ENCODE measurements around the gene TKTL1.

Gene TKTL1

DNA sequence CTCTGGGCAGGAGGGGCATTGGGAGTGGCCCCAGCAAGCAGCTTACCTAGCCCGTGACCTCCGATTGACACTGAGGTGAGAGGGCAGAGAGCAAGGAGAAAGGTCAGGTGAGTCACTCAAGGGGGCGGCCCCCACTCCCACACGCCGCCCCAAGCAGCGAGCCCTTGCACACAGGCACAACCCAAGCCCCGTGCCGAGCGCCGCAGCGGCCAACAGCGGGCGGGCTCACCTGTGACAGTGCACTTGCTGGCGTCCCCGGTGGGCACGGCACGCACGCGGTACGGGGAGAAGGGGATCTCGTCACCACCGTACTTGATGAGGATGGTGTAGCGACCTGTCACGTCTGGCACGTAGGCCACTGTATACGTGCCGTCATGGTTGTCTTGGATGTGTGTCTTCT lies 61.6 kb downstream of the TKTL1 start:
- TF ChIP-seq GATA1 (IDR thresholded peaks at IDR 0.05; ENCODE audit: low read depth, low read length): no peak
- no peak for TF ChIP-seq POLR2A (IDR thresholded peaks at IDR 0.05; ENCODE audit: low read length)
- DNase-seq: no peak

DNA sequence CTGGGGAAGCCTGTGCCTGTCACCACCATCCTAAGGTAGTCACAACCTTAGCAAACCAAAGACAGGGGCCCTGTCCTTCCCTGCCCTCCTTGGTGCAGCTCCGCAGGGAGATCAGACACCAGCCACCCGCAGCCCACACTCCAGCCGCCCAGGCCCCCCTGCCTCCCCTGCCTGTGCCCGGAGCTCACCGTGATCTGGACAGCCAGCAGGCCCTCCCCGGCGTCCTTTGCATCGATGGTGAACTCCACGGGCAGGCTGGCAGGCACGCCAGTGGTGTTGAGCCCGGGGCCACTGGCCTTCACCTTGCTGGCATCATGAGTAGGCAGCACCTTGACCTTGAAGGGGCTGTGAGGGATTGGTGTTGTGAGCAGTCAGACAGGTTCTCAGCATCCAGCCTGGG lies 62.4 kb downstream of the TKTL1 start:
- no peak for TF ChIP-seq GATA1 (IDR thresholded peaks at IDR 0.05; ENCODE audit: low read depth, low read length)
- TF ChIP-seq POLR2A (IDR thresholded peaks at IDR 0.05; ENCODE audit: low read length): no peak
- no peak for DNase-seq

DNA sequence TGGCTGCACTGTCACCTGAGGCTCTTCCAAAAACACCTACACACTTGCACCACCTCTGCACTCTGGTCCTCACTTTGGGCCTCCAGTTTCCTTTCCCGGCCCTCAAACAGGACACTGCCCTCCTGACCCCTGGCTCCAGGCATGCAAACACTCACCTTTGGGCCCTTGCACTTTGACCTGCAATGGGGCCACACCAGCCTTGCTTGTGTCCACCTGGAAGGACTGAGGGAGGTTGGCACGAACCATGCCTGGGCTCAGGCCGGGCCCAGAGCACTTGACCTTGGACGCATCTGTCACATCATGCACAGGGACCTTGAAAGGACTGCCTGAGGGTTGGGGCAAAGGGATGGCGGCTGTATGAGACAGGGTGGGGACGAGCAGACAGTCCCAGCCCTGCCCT lies 63.2 kb downstream of the TKTL1 start:
- no peak for DNase-seq
- no peak for TF ChIP-seq POLR2A (IDR thresholded peaks at IDR 0.05; ENCODE audit: low read length)
- TF ChIP-seq GATA1 (IDR thresholded peaks at IDR 0.05; ENCODE audit: low read depth, low read length): no peak

DNA sequence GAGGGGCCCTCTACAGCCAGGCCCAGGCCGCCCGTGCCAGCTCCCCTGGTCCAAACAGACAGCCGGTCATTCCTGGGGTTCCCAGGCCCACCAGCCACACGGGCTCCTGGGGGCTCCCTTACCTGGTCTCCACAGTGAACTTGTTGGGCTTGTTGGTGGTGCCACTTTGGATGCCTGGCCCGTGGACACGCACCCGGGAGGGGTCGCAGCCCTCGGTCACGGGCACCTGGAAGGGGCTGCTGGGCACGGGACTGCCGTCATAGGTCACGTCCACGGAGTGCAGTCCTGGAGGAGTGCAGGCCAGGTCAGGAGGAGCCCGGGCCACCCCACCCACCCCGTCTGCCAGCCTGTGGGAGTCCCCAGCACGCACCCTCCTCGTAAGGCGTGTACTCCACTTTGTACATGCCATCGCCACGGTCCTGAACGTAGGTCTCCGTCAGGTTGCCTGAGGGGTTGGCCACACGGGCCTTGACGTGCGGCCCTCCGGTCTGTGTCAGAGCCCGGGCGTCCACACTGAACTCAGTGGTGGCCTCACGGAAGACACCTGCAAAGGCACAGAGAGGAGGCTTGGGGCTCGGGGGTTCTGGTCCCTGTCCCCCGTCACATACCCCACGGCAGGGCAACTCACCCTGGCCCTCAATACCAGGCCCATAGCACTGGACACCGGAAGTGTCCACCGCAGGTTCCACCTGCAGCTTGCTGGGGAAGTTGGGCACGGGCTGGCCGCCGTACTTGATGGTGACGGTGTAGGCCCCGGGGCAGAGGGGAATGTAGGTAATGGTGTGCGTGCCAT lies 64.0 kb downstream of the TKTL1 start:
- no peak for DNase-seq
- TF ChIP-seq GATA1 (IDR thresholded peaks at IDR 0.05; ENCODE audit: low read depth, low read length): no peak
- TF ChIP-seq POLR2A (IDR thresholded peaks at IDR 0.05; ENCODE audit: low read length): no peak

DNA sequence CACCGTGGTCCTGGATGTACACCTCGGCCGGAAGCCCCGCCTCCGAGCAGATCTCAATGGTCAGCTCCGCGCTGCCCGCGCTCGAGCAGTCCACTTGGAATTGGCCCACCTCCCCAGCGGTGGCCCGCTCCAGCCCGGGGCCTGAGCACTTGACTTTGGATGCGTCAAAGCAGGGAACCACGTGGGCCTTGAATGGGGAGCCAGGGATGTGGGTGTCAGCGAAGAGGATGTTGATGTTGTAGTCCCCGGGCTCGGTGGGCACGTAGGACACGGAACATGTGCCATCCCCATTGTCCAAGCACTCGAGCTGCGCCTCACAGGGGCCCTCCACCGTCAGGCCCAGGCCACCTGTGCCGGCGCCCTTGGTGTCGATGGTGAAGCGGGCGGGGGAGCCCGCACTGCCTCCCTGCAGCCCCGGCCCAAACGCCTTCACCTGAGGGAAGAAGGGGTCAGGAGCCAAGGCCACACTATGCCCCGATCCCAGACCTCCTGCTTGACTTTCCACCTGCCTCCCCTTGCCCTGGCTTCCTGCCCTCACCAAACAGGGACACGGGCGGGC lies 64.6 kb downstream of the TKTL1 start:
- DNase-seq: no peak
- no peak for TF ChIP-seq POLR2A (IDR thresholded peaks at IDR 0.05; ENCODE audit: low read length)
- no peak for TF ChIP-seq GATA1 (IDR thresholded peaks at IDR 0.05; ENCODE audit: low read depth, low read length)

DNA sequence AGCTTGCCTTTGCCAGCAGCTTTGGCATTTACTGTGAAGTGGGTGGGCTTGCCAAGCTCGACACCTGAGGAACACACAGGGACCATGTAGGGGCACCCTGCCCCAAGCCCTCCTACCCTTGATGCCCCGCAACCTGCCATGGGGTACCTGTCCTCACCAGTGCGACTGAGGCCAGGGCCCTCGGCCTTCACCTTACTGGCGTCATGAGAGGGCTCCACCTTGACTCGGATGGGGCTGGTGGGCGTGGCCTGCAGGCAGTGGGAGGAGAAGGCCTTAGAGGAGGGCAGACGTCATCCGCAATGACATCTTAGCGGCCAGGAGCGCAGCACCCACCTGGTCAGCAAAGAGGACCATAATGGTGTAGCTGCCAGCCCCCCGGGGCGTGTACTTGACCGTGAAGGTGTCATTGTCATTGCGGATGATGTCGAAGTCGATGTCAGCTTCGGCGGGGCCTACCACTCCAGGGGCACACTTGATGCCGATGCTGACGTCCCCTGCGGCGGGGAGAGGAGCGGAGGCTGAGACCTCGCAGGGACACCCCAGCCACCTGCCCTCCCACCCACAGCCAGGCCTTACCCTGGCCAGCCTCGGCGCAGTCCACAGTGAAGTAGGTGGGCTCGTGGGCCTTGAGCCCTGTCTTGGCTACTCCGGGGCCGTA lies 66.6 kb downstream of the TKTL1 start:
- DNase-seq: no peak
- TF ChIP-seq POLR2A (IDR thresholded peaks at IDR 0.05; ENCODE audit: low read length): no peak
- no peak for TF ChIP-seq GATA1 (IDR thresholded peaks at IDR 0.05; ENCODE audit: low read depth, low read length)

DNA sequence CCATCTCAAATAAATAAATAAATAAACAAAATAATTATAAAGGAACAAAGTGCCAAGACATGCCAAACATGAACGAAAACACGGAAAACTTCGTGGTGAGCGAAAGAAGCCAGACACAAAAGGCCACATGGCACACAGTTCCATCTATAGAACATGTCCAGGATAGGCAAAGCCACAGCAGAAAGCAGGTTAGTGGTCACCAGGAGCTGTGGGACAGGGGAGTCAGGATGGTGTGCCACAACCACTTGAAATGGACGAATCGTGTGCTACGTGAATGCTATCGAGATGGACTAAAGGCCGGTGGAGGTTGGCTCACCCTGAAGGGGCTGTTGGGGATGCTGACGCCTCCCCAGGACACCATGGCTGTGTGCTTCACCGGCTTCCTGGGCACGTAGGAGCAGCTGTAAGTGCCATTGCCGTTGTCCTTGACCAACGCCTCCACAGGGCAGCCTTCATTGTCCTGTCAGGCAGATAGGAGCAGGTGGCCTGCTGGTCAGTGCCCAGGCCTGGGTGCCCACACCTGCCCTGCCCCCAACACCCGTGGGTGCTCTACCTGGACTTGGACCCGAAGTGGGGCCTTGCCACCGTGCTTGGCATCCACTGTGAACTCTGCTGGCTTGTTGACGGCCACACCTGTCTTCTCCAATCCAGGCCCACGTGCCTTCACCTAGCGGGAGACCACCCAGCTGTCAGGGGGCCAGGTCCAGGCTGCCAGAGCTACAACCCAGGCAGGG lies 68.3 kb downstream of the TKTL1 start:
- DNase-seq: no peak
- TF ChIP-seq POLR2A (IDR thresholded peaks at IDR 0.05; ENCODE audit: low read length) (no peak), GATA1 (IDR thresholded peaks at IDR 0.05; ENCODE audit: low read depth, low read length) (no peak)

DNA sequence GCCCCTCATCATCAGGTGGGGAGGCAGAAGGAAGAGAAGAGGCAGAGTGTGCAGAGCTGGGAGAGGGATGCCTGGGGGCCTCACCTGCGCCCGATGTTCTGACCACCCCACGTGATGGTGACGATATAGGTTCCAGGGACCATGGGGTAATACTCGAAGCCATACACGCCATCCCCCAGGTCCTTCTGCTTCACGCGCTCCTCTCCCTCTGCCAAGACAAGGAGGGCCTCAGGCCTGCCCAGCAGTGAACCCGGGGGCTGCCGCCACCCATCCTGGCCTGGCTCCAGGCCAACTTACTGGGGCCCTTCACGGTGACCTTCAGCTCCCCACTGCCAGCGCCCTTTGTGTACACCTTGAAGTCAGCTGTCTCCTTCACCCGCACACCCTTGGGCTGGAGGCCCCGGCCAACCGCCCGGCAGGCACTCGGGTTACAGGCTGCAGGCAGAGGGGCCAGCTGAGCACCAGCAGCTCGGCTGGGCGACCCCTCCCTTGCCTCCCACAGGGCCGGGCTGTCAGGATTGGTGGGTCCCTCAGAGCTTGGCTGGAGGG lies 69.5 kb downstream of the TKTL1 start:
- DNase-seq: no peak
- no peak for TF ChIP-seq GATA1 (IDR thresholded peaks at IDR 0.05; ENCODE audit: low read depth, low read length)

DNA sequence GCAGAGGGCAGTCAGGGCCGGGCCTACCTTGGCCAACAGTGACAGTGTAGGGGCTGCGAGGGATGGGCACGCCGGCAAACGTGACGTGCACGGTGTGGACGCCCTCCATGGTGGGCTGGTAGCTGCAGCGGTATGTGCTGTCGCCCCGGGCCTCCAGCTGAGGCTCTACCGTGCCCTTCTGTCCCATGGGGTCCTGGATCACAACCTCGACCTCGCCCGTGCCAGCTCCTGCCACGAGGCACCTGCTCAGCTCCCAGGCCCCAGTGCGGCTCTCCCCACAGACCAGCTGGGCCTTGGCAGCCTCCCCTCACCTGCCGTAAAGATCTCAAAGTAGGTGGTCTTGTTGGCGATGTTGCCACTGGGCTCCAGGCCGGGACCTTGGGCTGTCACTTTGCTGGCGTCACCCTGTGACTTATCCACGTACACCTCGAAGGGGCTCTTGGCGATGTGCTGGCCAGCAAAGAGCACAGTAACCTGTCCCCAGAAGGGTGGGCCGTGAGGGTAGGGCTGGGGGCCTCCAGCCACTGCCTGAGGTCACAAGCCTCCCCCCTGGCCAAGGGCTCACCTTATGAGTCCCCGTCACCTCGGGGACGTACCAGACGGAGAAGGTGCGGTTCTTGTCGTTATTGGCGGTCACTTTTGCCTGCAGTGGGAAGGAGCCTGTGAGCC lies 70.5 kb downstream of the TKTL1 start:
- peak; percentile 17 for TF ChIP-seq POLR2A (IDR thresholded peaks at IDR 0.05; ENCODE audit: low read length)
- TF ChIP-seq GATA1 (IDR thresholded peaks at IDR 0.05; ENCODE audit: low read depth, low read length): no peak
- no peak for DNase-seq

DNA sequence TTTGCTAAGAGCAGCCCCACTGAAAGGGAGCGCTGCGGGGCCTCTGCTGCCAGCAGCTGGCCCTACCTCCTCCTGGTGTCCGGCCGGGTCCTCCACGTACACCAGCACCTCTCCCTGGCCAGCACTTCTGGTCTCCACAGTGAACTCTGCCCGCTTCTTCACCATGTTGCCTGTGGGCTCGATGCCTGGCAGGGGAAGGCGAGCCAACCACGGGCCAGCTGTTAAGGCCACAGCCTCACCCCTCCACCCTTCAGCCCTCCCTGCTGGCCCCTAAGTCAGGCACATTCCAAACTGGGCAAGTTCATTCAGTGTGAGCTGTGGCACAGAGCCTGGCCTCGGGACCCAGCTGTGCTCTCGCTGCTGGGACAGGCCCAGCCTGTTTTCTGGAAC lies 71.1 kb downstream of the TKTL1 start:
- TF ChIP-seq POLR2A (IDR thresholded peaks at IDR 0.05; ENCODE audit: low read length) (no peak), GATA1 (IDR thresholded peaks at IDR 0.05; ENCODE audit: low read depth, low read length) (no peak)
- DNase-seq: no peak

DNA sequence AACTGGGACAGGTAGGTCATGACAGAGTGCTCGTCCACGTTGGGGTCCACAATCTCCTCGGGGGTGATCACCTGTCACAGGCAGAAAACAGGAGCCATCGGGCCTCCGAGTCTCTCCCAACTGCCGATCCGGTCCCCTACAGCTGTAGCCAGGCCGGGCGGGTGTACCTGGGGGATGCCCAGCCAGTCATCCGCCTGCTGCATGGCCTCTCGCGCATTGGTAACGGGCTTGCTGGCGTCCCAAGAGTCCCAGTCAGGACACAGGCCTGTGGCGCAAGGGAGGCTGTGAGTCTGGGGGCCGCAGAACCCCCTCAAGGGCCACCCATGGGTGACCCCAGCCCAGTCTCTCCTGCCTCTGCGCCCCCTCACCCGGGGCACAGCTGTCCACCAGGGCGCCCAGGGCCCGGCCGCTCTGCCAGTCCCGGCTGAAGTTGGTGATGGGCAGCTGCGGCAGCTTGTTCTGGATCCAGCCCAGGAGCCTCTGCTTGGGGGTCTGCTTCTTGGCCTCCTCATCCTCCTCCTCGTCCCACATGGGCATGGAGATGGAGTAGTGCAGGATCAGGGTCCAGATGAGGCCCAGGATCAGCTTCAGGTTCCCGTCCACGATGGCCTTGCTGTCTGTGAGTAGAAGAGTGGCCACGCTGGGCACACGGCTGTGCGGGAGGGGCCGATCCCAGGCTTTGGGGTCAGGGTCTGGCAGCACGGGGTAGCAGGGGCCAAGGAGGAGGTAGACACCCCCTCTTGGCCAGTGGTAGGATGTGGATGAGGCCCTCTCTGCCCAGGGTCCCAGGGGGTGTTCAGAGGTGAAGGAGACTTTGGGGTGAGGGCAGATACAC lies 72.1 kb downstream of the TKTL1 start:
- no peak for TF ChIP-seq GATA1 (IDR thresholded peaks at IDR 0.05; ENCODE audit: low read depth, low read length)
- TF ChIP-seq POLR2A (IDR thresholded peaks at IDR 0.05; ENCODE audit: low read length): no peak
- DNase-seq: no peak

DNA sequence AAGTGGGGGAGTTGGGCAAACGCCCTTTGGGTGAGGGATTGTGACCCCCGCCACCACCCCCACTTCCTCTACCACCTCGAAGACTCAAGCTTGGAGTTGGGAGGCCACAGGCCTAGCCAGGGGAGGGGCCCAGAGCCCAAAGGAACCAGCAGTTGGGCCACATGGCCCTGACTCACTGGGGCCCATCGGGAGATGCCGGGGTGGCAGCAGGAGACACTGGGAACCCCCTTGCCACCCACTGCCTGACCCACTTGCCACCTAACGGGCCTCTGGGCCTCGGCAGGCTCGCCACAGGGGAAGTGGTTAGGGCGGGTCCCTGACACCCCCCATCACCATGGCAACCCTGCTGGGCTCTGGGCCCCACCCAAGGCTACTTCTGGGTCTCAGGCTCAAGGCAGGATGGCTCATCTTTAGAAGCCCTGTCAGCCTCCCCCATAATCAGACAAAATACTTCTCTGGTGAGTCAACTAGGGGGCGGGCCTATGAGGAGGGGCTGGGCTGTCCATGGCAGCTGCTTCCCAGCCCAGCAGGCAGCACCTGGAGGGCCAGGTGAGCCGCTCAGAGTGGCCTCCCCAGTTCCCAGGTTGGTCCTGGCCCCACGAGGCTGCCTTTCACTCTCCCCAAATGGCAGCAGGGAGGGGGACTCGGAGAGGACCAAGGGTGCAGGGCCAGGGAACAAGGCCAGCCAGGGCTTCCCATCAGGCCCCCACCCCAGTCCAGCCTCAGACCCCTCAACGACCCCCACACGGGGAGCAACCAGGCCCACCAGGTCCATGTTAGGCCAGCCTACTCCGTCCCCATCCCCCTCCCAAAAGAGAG lies 73.2 kb downstream of the TKTL1 start:
- peak; percentile 85 to 90 for DNase-seq

More for the DNA sequence above, 73.2 kb downstream of the TKTL1 start:
- no peak for TF ChIP-seq GATA1 (IDR thresholded peaks at IDR 0.05; ENCODE audit: low read depth, low read length)
- peak; percentile 58 for TF ChIP-seq POLR2A (IDR thresholded peaks at IDR 0.05; ENCODE audit: low read length)
